Vagina (tissue), 2 donors: ENCODE data around the gene LMCD1. TPM values are rescaled to one million over a fixed set of nuclear protein-coding genes. Genes with fewer than 3 reads are reported as not detected.

Experiments
- DNase-seq, 2 donors: peaks; one replicate each; pipeline ENCODE4 v3.0.0-alpha.2; 2017; ENCODE audit errors: extremely low spot score in 2 of 2
- H3K27ac ChIP-seq: fragments of 200-600 bp; sonication (generic); one replicate; pipeline ENCODE4 v1.5.1; 2019
- H3K27me3 ChIP-seq: fragments of 200-600 bp; sonication (generic); one replicate; pipeline ENCODE4 v1.5.1; 2019
- H3K36me3 ChIP-seq, 2 donors: fragments of 200-600 bp; sonication (generic); one replicate each; pipeline ENCODE4 v1.5.1; 2017 to 2019
- H3K4me1 ChIP-seq: fragments of 200-600 bp; sonication (generic); one replicate; pipeline ENCODE4 v1.5.1; 2019
- H3K4me3 ChIP-seq, 2 donors: fragments of 200-600 bp; sonication (generic); 1 replicate in 1 of 2; 2 replicates in 1 of 2; pipeline ENCODE4 v1.5.1; 2016 to 2019
- H3K9me3 ChIP-seq: fragments of 200-600 bp; sonication (generic); one replicate; pipeline ENCODE4 v1.5.1; 2019
- POLR2A ChIP-seq, 2 donors: fragments of 450-650 bp; IDR thresholded peaks; one replicate each; pipeline ENCODE4 v1.6.1; 2017; ENCODE audit warnings: antibody characterized with exemption in 2 of 2, mild to moderate bottlenecking in 2 of 2, moderate library complexity in 2 of 2
- POLR2AphosphoS5 ChIP-seq, 2 donors: sonication (generic); formaldehyde crosslinking; IDR thresholded peaks; one replicate each; pipeline ENCODE4 v1.9.0; 2017; ENCODE audit warnings: antibody characterized with exemption in 2 of 2, mild to moderate bottlenecking in 2 of 2, low read depth in 1 of 2; ENCODE audit not compliant: insufficient read depth in 1 of 2
- intact Hi-C: fragments of 100-400 bp; cut with DNase I; formaldehyde crosslinking; loops from one replicate; pipeline ENCODE4 v1.15.1; 2023
- total RNA-seq: library from RNA; depleted of rRNA; stranded (reverse); fragments of >200 nt; gene quantifications from one replicate; pipeline ENCODE4 v1.2.3, GENCODE V29; 2016
- TF ChIP-seq, protein P1 (sequence below), 3 experiments: fragments of 450-650 bp in 2 of 3; fragments of 200-600 bp in 1 of 3; sonication (generic) in 1 of 3; IDR thresholded peaks; one replicate each; pipeline ENCODE4 v1.5.1; 2017 to 2019; ENCODE audit warnings: antibody characterized with exemption in 3 of 3, mild to moderate bottlenecking in 2 of 3, moderate library complexity in 2 of 3

The LMCD1 gene
- total RNA-seq, 1 donor from 2014 or later: 78.3 TPM

DNA sequence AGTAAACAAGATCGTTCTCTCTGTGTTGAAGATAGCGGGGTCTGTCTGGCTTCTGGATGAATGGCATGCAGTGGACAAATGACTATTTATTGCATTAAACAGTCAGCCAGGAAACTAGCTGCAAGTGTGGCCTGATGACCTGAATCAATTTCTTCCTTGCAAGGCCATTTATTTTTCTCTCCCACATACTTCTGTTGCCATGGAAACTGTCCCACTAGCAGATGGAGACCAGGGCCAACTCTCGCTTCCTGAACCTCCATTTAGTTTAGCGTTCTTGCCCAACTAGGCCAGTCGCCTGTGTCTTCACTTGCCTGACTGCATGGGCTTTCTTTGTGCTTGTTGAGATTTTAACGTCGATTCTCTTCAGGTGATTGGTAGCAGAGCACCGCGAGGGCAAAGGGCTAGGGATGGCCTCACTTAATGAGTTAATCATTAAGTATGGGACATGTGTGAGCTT lies 27.6 kb downstream of the LMCD1 start:
- intact Hi-C loops: no loop called here
- Histone ChIP-seq H3K4me3 (no peak overlapping the region), H3K9me3 (no peaks in the 10 kb centered on the region), H3K27me3 (no peaks in the 10 kb centered on the region), H3K36me3 (no peaks in the 10 kb centered on the region), H3K27ac (peak overlapping the region; percentile 45), H3K4me1 (peaks cover 67% of the 10 kb centered on the region)
- no peak for TF ChIP-seq POLR2AphosphoS5 (IDR thresholded peaks at IDR 0.05; ENCODE audit: insufficient read depth in 1 of 2, low read depth in 1 of 2)
- no peak for DNase-seq

DNA sequence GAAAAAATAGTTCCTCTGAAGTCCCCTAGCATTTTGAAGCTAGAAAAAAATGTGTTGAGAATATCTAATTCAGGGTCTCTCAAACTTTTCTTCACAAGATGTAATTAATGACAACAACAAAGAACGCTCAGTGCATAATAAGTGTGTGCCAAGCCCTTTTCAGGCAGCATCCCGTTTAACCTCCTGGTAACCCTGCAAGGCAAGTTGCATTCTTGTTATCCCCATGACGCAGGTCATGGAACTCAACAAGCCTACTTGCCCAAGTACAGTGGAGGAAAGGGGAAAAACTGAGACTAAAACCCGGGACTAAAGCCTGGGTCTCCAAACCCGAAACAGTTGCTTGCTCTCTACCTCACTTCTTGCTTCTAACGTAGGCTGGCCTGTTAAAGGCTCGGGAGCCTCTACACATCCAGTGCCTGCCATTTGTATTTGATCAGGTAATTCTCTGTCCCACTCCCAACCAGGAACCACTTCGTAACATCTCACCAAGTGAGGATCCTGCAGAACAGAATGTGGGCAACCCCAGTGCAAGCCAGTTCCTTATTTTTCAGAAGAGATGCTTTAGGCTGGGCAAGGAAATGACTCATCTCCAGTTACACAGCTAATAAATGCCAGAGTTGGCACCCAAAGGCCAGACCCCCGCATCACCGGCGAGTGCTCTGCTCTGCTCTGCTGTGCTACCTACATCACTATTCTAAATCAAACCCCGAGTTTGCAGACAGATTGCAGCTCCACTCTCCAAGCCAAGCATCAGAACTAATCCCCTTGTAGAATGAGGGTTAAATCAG lies 28.3 kb downstream of the LMCD1 start:
- Histone ChIP-seq H3K27ac (peak overlapping the region; percentile 45), H3K27me3 (no peaks in the 10 kb centered on the region), H3K4me1 (peaks cover 66% of the 10 kb centered on the region), H3K4me3 (no peak overlapping the region), H3K9me3 (no peaks in the 10 kb centered on the region), H3K36me3 (no peaks in the 10 kb centered on the region)
- TF ChIP-seq, protein P1, sequence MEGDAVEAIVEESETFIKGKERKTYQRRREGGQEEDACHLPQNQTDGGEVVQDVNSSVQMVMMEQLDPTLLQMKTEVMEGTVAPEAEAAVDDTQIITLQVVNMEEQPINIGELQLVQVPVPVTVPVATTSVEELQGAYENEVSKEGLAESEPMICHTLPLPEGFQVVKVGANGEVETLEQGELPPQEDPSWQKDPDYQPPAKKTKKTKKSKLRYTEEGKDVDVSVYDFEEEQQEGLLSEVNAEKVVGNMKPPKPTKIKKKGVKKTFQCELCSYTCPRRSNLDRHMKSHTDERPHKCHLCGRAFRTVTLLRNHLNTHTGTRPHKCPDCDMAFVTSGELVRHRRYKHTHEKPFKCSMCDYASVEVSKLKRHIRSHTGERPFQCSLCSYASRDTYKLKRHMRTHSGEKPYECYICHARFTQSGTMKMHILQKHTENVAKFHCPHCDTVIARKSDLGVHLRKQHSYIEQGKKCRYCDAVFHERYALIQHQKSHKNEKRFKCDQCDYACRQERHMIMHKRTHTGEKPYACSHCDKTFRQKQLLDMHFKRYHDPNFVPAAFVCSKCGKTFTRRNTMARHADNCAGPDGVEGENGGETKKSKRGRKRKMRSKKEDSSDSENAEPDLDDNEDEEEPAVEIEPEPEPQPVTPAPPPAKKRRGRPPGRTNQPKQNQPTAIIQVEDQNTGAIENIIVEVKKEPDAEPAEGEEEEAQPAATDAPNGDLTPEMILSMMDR (IDR thresholded peaks at IDR 0.05): no peak
- TF ChIP-seq POLR2AphosphoS5 (IDR thresholded peaks at IDR 0.05; ENCODE audit: insufficient read depth in 1 of 2, low read depth in 1 of 2): no peak
- TF ChIP-seq POLR2A (IDR thresholded peaks at IDR 0.05): no peak
- intact Hi-C loops: no loop called here
- no peak for DNase-seq

DNA sequence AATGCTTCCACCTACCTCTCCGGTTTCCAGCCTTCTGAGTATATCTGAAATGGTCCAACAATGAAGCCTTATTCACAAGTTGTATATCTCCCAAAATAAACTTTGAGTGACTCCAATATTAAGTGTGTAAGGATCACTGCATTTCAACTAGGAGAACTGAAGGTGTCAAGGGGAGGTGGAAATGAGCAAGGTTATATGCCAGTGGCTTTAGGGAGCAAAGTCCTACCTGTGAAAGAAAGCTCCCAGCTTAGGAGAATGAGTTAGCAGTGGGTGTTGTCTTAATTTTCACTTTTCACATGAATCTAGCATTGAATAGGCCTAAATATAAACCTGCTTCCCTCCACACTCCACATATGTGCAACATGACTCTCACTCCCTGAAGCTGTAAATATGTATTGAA lies 29.0 kb downstream of the LMCD1 start:
- Histone ChIP-seq H3K27ac (no peak overlapping the region), H3K4me1 (peaks cover 64% of the 10 kb centered on the region), H3K36me3 (no peaks in the 10 kb centered on the region), H3K27me3 (no peaks in the 10 kb centered on the region), H3K9me3 (no peaks in the 10 kb centered on the region), H3K4me3 (no peak overlapping the region)
- TF ChIP-seq, protein P1 (IDR thresholded peaks at IDR 0.05): no peak
- TF ChIP-seq POLR2A (IDR thresholded peaks at IDR 0.05) (no peak), POLR2AphosphoS5 (IDR thresholded peaks at IDR 0.05; ENCODE audit: insufficient read depth in 1 of 2, low read depth in 1 of 2) (no peak)
- DNase-seq: no peak
- intact Hi-C loops: no loop called here

DNA sequence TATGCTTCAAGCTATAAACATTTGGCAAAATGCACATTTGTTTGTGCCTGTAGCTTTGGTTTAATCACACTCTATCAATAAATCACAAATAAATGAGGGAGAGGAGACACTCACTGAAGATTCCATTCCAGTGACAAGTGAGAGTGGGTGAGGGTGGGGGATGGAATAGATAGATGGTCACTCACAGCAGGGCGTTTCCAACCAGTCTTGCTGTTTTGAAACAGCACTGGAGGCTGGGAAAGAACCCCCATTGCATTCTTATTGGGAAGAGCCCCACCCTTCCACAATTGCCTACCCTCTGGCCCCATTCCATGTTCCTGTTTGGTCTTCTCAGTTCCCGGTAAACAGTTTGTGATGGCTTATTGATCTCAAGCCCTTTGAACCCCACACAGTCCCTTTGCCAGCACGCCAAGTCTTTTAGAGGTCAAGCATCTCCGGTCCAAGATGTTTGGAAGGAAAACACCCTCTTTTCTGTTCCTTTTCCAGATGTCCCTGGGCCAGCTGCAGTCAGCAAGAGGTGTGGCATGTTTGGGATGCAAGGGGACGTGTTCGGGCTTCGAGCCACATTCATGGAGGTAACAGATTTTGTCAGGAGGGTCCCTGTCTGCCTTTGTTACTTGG lies 30.7 kb downstream of the LMCD1 start:
- intact Hi-C loops: no loop called here
- TF ChIP-seq, protein P1 (IDR thresholded peaks at IDR 0.05): no peak
- TF ChIP-seq POLR2A (IDR thresholded peaks at IDR 0.05): no peak
- TF ChIP-seq POLR2AphosphoS5 (IDR thresholded peaks at IDR 0.05; ENCODE audit: insufficient read depth in 1 of 2, low read depth in 1 of 2): peak in 1 of 2 donors; percentile 9
- peaks cover 0 to 7% of the 10 kb centered on the region in 2 donors for H3K36me3 ChIP-seq
- H3K4me3 ChIP-seq: no peak overlapping the region
- H3K9me3 ChIP-seq: no peaks in the 10 kb centered on the region
- peak overlapping the region; percentile 63 for H3K27ac ChIP-seq
- DNase-seq: no peak
- H3K27me3 ChIP-seq: no peaks in the 10 kb centered on the region
- H3K4me1 ChIP-seq: peaks cover 56% of the 10 kb centered on the region

DNA sequence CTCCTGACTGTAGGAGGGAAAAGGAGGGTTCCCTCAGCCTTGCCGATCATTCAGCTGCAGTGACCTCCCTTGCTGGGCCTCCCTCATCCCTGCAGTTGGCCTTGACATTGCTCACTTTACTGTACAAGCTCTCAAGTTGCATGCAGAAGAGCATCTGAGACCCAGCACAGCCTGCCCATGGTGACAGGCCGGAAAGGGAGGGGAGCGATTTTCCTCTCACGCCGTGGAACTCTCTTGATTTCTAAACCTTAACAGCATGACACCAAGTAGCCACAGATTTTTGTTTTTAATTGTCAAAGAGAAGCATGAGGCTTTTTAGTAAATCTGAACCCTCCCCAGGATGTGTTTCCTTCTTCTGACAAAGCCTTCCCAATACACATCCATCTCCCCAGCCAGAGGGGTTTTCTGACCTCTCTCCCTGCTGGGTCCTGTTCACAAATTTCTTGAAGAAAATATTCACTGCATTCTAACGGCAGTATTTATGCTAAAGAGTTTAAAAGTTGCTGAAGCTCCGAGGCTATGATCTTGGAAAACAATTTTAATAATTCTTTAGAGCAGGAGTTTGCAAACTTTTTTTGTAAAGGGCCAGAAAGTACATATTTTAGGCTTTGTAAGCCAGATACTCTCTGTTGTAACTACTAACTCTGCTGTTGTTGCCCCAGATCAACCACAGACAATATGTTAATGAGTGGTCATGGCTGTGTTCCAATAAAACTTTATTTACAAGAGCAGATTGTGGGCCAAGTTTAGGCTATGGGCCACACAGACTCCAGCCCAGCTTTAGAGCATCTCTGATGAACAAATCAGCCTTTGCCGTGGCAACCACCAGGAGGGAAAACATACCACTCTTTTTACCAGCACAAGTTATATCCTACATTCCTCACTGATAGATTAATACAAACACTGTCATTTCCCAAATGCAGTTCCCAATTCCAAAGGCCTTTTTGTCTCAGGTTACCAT lies 34.8 kb downstream of the LMCD1 start:
- no peak for TF ChIP-seq POLR2AphosphoS5 (IDR thresholded peaks at IDR 0.05; ENCODE audit: insufficient read depth in 1 of 2, low read depth in 1 of 2)
- TF ChIP-seq, protein P1 (IDR thresholded peaks at IDR 0.05): no peak
- TF ChIP-seq POLR2A (IDR thresholded peaks at IDR 0.05): no peak
- peaks cover 33% of the 10 kb centered on the region for H3K4me1 ChIP-seq
- DNase-seq: no peak

More for the DNA sequence above, 34.8 kb downstream of the LMCD1 start:
- H3K9me3 ChIP-seq: no peaks in the 10 kb centered on the region
- no peak overlapping the region for H3K27ac ChIP-seq
- H3K36me3 ChIP-seq: peaks cover 0 to 8% of the 10 kb centered on the region in 2 donors
- H3K4me3 ChIP-seq: no peak overlapping the region
- intact Hi-C loops: no loop called here
- no peaks in the 10 kb centered on the region for H3K27me3 ChIP-seq
